Trophoblast cell (in vitro differentiated cells and primary cell): ENCODE results near the gene SIM2.

Experiments
- DNase-seq, 2 donors: peaks; one replicate each; pipeline ENCODE4 v3.0.0-alpha.2; 2016
- H2AFZ ChIP-seq: 2 replicates; pipeline ENCODE4 v1.6.1; 2013; ENCODE audit warnings: low read length, moderate library complexity, mild to moderate bottlenecking; ENCODE audit not compliant: insufficient read depth, poor library complexity
- H2AK5ac ChIP-seq: 2 replicates; pipeline ENCODE4 v1.6.1; 2013; ENCODE audit warnings: mild to moderate bottlenecking, low read length
- H2BK120ac ChIP-seq: 2 replicates; pipeline ENCODE4 v1.6.1; 2013; ENCODE audit warnings: low read length, mild to moderate bottlenecking, moderate library complexity; ENCODE audit not compliant: insufficient read depth, poor library complexity
- H2BK12ac ChIP-seq: 2 replicates; pipeline ENCODE4 v1.6.1; 2013; ENCODE audit warnings: mild to moderate bottlenecking, low read length, moderate library complexity
- H2BK5ac ChIP-seq: 2 replicates; pipeline ENCODE4 v1.6.1; 2013; ENCODE audit warnings: low read length, low read depth, moderate library complexity, mild to moderate bottlenecking; ENCODE audit not compliant: poor library complexity
- H3K14ac ChIP-seq: 2 replicates; pipeline ENCODE4 v1.6.1; 2013; ENCODE audit warnings: mild to moderate bottlenecking, low read length
- H3K18ac ChIP-seq: 2 replicates; pipeline ENCODE4 v1.6.1; 2013; ENCODE audit warnings: mild to moderate bottlenecking, low read length
- H3K23ac ChIP-seq: 2 replicates; pipeline ENCODE4 v1.6.1; 2013; ENCODE audit warnings: low read length
- H3K27ac ChIP-seq: 2 replicates; pipeline ENCODE4 v1.5.1; 2013; ENCODE audit warnings: low read depth, mild to moderate bottlenecking, inconsistent platforms, low read length, moderate library complexity
- H3K27me3 ChIP-seq: 2 replicates; pipeline ENCODE4 v1.6.1; 2013; ENCODE audit warnings: inconsistent platforms, mild to moderate bottlenecking, low read length, moderate library complexity; ENCODE audit not compliant: insufficient read depth
- H3K36me3 ChIP-seq, 2 experiments: 1 replicate in 1 of 2; 2 replicates in 1 of 2; pipeline ENCODE4 v1.6.1; 2013; ENCODE audit warnings: low read length in 2 of 2, mild to moderate bottlenecking in 2 of 2, moderate library complexity in 1 of 2; ENCODE audit not compliant: insufficient read depth in 2 of 2, control insufficient read depth in 1 of 2
- H3K4ac ChIP-seq: 2 replicates; pipeline ENCODE4 v1.6.1; 2013; ENCODE audit warnings: low read depth, mild to moderate bottlenecking, low read length, moderate library complexity
- H3K4me1 ChIP-seq, 2 experiments: 1 replicate in 1 of 2; 2 replicates in 1 of 2; pipeline ENCODE4 v1.6.1; 2013; ENCODE audit warnings: low read length in 2 of 2, mild to moderate bottlenecking in 2 of 2, moderate library complexity in 1 of 2; ENCODE audit not compliant: insufficient read depth in 2 of 2, control insufficient read depth in 1 of 2
- H3K4me2 ChIP-seq: 2 replicates; pipeline ENCODE4 v1.6.1; 2013; ENCODE audit warnings: inconsistent platforms, mild to moderate bottlenecking, low read length, moderate library complexity
- H3K4me3 ChIP-seq: 2 replicates; pipeline ENCODE4 v1.5.1; 2013; ENCODE audit warnings: mild to moderate bottlenecking, low read depth, low read length, inconsistent platforms
- H3K79me1 ChIP-seq: one replicate; pipeline ENCODE4 v1.6.1; 2013; ENCODE audit warnings: low read length
- H3K79me2 ChIP-seq: 2 replicates; pipeline ENCODE4 v1.6.1; 2013; ENCODE audit warnings: low read length, mild to moderate bottlenecking; ENCODE audit not compliant: control insufficient read depth, insufficient read depth, poor library complexity
- H3K9ac ChIP-seq: 2 replicates; pipeline ENCODE4 v1.6.1; 2013; ENCODE audit warnings: mild to moderate bottlenecking, low read length
- H3K9me3 ChIP-seq: 2 replicates; pipeline ENCODE4 v1.6.1; 2013; ENCODE audit warnings: low read depth, mild to moderate bottlenecking, control low read depth, inconsistent platforms, low read length; ENCODE audit not compliant: insufficient read depth
- H4K12ac ChIP-seq: 2 replicates; pipeline ENCODE4 v1.6.1; 2013; ENCODE audit warnings: low read depth, mild to moderate bottlenecking, low read length, moderate library complexity
- H4K8ac ChIP-seq: 2 replicates; pipeline ENCODE4 v1.6.1; 2013; ENCODE audit warnings: low read depth, mild to moderate bottlenecking, low read length, moderate library complexity
- H4K91ac ChIP-seq: one replicate; pipeline ENCODE4 v1.6.1; 2013; ENCODE audit warnings: low read depth, mild to moderate bottlenecking, low read length, moderate library complexity
- WGBS: extraction: QIAGEN DNeasy Blood & Tissue Kit; methylation state at CpG from one replicate; pipeline ENCODE4 v1.1.7; 2013; ENCODE audit warnings: missing lambda C conversion rate; ENCODE audit not compliant: insufficient read length, insufficient coverage; ENCODE audit errors: extremely low coverage; 5-methylcytosine and 5-hydroxymethylcytosine counted together

The SIM2 gene

DNA sequence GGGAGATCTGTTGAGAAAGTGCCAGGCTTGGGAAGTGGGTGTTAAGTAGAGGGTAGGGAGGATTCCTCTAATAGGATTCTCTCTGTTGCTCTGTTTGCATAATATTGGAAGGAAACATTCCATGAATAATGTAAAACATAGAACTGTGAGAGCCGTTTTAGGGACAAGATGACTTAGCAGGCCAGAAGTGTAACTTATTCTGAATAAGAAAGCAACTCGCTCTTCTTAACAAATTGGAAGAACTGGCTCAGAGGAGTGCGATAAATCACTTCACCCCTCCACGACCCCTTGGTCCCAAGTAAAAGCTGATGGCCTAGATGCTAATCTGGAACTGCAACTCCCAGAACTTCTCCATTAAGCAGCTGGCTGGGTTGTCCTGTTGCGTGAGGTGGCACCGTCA, 19.1 kb downstream of the SIM2 start:
- no peak overlapping the region for H2AFZ ChIP-seq
- H2BK5ac ChIP-seq: no peak overlapping the region
- H3K27me3 ChIP-seq: peaks cover 3% of the 10 kb centered on the region
- no peak overlapping the region for H3K4me2 ChIP-seq
- no peak overlapping the region for H4K8ac ChIP-seq
- no peak overlapping the region for H2AK5ac ChIP-seq
- H3K9me3 ChIP-seq: no peaks in the 10 kb centered on the region
- H3K14ac ChIP-seq: no peak overlapping the region
- H4K12ac ChIP-seq: no peak overlapping the region
- no peak overlapping the region for H2BK12ac ChIP-seq
- H3K4ac ChIP-seq: no peak overlapping the region
- H4K91ac ChIP-seq: no peak overlapping the region
- H3K9ac ChIP-seq: no peak overlapping the region
- no peak overlapping the region for H3K23ac ChIP-seq
- no peaks in the 10 kb centered on the region for H3K79me2 ChIP-seq
- no peaks in the 10 kb centered on the region for H3K36me3 ChIP-seq
- peak in 1 of 2 donors; percentile 17 for DNase-seq
- no peak overlapping the region for H2BK120ac ChIP-seq
- no peak overlapping the region for H3K4me3 ChIP-seq
- H3K18ac ChIP-seq: no peak overlapping the region
- H3K27ac ChIP-seq: no peak overlapping the region
- no peaks in the 10 kb centered on the region for H3K4me1 ChIP-seq
- no CpG with 5 or more reads among the region's 6 CpGs for WGBS
- no peaks in the 10 kb centered on the region for H3K79me1 ChIP-seq

DNA sequence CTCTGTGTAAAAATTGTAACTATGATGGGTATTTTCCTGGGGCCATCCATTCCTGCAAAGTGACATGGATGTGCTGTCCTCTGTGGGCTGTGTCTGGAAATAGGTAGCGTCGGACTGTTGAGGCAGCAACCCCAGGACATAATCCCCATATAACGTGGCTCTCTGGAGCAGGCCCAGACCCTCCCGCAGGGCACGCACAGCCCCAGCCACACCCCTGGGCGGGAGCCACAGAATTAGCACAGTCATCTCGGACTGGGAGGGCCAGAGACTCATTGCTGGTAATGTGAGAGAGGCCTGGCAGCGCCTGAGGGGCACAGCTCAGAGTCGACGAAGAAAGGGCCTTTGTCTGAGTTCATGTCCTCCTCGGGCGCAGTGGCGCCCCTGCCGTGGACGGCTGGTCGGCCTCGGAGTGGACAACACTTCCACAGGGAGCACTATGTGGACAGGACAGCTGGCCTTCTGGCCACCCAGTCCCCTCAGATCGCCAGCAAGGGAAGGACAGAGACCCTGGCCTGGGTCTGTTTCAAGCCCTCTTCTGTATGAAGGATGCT, 20.1 kb downstream of the SIM2 start:
- Histone ChIP-seq H3K36me3 (no peaks in the 10 kb centered on the region), H2AK5ac (no peak overlapping the region), H3K9ac (no peak overlapping the region), H3K79me1 (no peaks in the 10 kb centered on the region), H3K18ac (no peak overlapping the region), H2BK120ac (no peak overlapping the region), H3K4me3 (no peak overlapping the region), H2BK12ac (no peak overlapping the region), H3K4me2 (no peak overlapping the region), H2BK5ac (no peak overlapping the region), H3K4me1 (no peaks in the 10 kb centered on the region), H3K27me3 (peaks cover 3% of the 10 kb centered on the region), H3K14ac (no peak overlapping the region), H4K8ac (no peak overlapping the region), H3K79me2 (no peaks in the 10 kb centered on the region), H3K27ac (no peak overlapping the region), H3K9me3 (no peaks in the 10 kb centered on the region), H4K91ac (no peak overlapping the region), H3K23ac (no peak overlapping the region), H3K4ac (no peak overlapping the region), H4K12ac (no peak overlapping the region), H2AFZ (no peak overlapping the region)
- peak; percentile 85 to 92 for DNase-seq
- WGBS: no CpG with 5 or more reads among the region's 18 CpGs

DNA sequence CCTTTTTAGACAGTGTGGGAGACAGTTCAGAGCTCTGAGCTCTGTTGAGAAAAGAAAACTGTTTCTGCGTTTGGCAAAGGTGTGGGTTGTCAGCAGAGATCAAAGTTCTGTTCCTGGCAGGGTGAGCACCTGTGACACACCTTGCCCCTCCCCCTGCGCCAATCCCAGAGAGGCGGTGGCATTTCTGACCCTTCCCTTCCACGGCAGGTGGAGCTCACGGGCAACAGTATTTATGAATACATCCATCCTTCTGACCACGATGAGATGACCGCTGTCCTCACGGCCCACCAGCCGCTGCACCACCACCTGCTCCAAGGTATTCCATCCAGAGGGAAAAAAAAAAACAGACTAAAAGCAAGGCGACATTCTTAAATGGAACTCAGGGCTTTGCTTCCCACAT, 20.7 kb downstream of the SIM2 start:
- no peak for DNase-seq
- peaks cover under 1% of the 10 kb centered on the region for H3K27me3 ChIP-seq
- H3K4me2 ChIP-seq: no peak overlapping the region
- no CpG with 5 or more reads among the region's 10 CpGs for WGBS
- H2AFZ ChIP-seq: no peak overlapping the region
- no peaks in the 10 kb centered on the region for H3K79me2 ChIP-seq
- no peaks in the 10 kb centered on the region for H3K9me3 ChIP-seq
- no peak overlapping the region for H3K9ac ChIP-seq
- no peak overlapping the region for H4K8ac ChIP-seq
- no peak overlapping the region for H2BK5ac ChIP-seq
- no peak overlapping the region for H4K91ac ChIP-seq
- no peak overlapping the region for H3K27ac ChIP-seq
- H2BK120ac ChIP-seq: no peak overlapping the region
- H3K14ac ChIP-seq: no peak overlapping the region
- no peak overlapping the region for H3K23ac ChIP-seq
- H3K4me1 ChIP-seq: no peaks in the 10 kb centered on the region
- no peak overlapping the region for H3K18ac ChIP-seq
- H3K4me3 ChIP-seq: no peak overlapping the region
- H2BK12ac ChIP-seq: no peak overlapping the region
- H3K4ac ChIP-seq: no peak overlapping the region
- H3K79me1 ChIP-seq: no peaks in the 10 kb centered on the region
- H3K36me3 ChIP-seq: no peaks in the 10 kb centered on the region
- no peak overlapping the region for H2AK5ac ChIP-seq
- H4K12ac ChIP-seq: no peak overlapping the region

DNA sequence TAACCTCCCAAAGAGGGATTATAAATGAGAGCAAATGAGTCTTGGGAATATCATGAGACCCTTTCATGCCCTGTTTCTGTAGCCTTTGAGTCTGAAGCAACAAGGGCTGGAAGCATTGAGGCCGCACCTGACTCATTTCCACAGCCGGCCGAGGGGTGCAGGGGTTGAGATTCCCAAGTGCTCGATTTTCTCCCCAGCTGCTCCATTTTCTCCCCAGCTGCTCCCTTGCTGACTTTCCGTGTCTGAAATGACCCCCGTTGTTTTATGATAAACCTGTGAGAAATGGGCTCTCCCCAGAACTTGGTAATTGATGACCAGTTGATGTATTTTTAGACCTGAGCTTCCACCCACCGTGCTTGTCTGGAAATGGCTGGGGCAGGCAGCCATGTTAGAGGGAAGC, 22.9 kb downstream of the SIM2 start:
- Histone ChIP-seq H2BK5ac (no peak overlapping the region), H2BK120ac (no peak overlapping the region), H3K9ac (no peak overlapping the region), H3K36me3 (no peaks in the 10 kb centered on the region), H3K9me3 (no peaks in the 10 kb centered on the region), H3K27me3 (no peaks in the 10 kb centered on the region), H4K91ac (no peak overlapping the region), H3K27ac (no peak overlapping the region), H3K14ac (no peak overlapping the region), H3K4me3 (no peak overlapping the region), H3K23ac (no peak overlapping the region), H2BK12ac (no peak overlapping the region), H3K4ac (no peak overlapping the region), H4K8ac (no peak overlapping the region), H3K4me2 (no peak overlapping the region), H3K18ac (no peak overlapping the region), H2AK5ac (no peak overlapping the region), H3K4me1 (no peaks in the 10 kb centered on the region), H4K12ac (no peak overlapping the region), H3K79me1 (no peaks in the 10 kb centered on the region), H3K79me2 (no peaks in the 10 kb centered on the region), H2AFZ (no peak overlapping the region)
- no peak for DNase-seq
- no CpG with 5 or more reads among the region's 7 CpGs for WGBS
